Pancreas (tissue), 10 donors: Measurements from ENCODE around the gene ADCY5. TPM values are rescaled to one million over a fixed set of nuclear protein-coding genes. Genes with fewer than 3 reads are reported as not detected.
A peak's percentile ranks its signal among the peaks of the same experiment; 100 is the strongest.

Source experiments
- ATAC-seq, 4 donors: fragments of 200-7000 bp; cut with Tn5 transposase; one replicate each; pipeline versions ENCODE4 v1.8.0 to v1.9.1; 2020; ENCODE audit warnings: mild to moderate bottlenecking in 4 of 4, moderate library complexity in 4 of 4
- DNase-seq, 6 donors: peaks; one replicate each; pipeline ENCODE4 v3.0.0-alpha.2; 2020
- FAIRE-seq: peaks from 2 replicates; lab custom pipeline; 2012; peaks lifted over from hg19 to GRCh38; lab: Jason Lieb, UNC
- H3K27ac ChIP-seq, 4 donors: fragments of 200-600 bp; sonication (generic); 1 replicate in 3 of 4; 2 replicates in 1 of 4; pipeline versions ENCODE4 v1.5.0 to v1.8.0; 2020
- H3K27me3 ChIP-seq, 4 donors: fragments of 200-600 bp; one replicate each; pipeline ENCODE4 v1.8.0; 2021
- H3K36me3 ChIP-seq, 3 donors: fragments of 200-600 bp; sonication (generic) in 1 of 3; one replicate each; pipeline versions ENCODE4 v1.5.0 to v1.8.0; 2020 to 2021
- H3K4me1 ChIP-seq, 3 donors: fragments of 200-600 bp; one replicate each; pipeline ENCODE4 v1.8.0; 2021
- H3K4me3 ChIP-seq, 4 donors: fragments of 200-600 bp; sonication (generic) in 2 of 4; one replicate each; pipeline versions ENCODE4 v1.5.0 to v1.8.0; 2020 to 2021
- H3K9me3 ChIP-seq, 4 donors: fragments of 200-600 bp; one replicate each; pipeline ENCODE4 v1.8.0; 2021
- CTCF ChIP-seq, 4 donors: fragments of 200-600 bp; sonication (generic) in 3 of 4; IDR thresholded peaks; one replicate each; pipeline versions ENCODE4 v1.5.0 to v1.8.0; 2021; ENCODE audit warnings: antibody characterized with exemption in 4 of 4
- WGBS, 2 donors: extraction: QIAGEN DNeasy Blood & Tissue Kit; methylation state at CpG; one replicate each; pipeline ENCODE4 v1.1.7; 2013; 5-methylcytosine and 5-hydroxymethylcytosine counted together
- intact Hi-C, 3 donors: fragments of 100-400 bp; cut with DNase I; formaldehyde crosslinking; loops; one replicate each; pipeline versions ENCODE4 v1.11.1 to v1.14.2; 2022
- polyA plus RNA-seq, 2 donors: library from polyadenylated mRNA; stranded (reverse); fragments of 200-250 nt; gene quantifications; one replicate each; pipeline ENCODE4 v1.2.3, GENCODE V29; 2013
- total RNA-seq, 6 donors: library from RNA; stranded (reverse); fragmentation: NEBNext Ultra II Directional in 4 of 6; extraction: Animal tissue kit (Norgen Biotek cat#: 25700) in 4 of 6; gene quantifications; one replicate each; pipeline versions ENCODE4 v1.2.1 to v1.2.4, GENCODE V29; 2021 to 2023
- donor health status: healthy with polysubstance abuse.
- donor health status: DM: no; HTN: no; CAD: no; lungs with moderate emphysema.
- donor health status: DM: no; HTN: no; CAD: no.
- donor health status: control.
- donor health status: control.
- donor health status: Bipolar disorder and iron deficiency.
- donor health status: DM: yes; HTN: yes; CAD: no.
- donor health status: DM: no; HTN: no; CAD: no.
- donor health status: DM: no; HTN: no; CAD: no.
- donor health status: DM: yes; HTN: yes; CAD: no.

Gene ADCY5
- total and polyA plus RNA-seq, 8 donors = 6.0 to 13.4 (median 9.6) TPM

DNA sequence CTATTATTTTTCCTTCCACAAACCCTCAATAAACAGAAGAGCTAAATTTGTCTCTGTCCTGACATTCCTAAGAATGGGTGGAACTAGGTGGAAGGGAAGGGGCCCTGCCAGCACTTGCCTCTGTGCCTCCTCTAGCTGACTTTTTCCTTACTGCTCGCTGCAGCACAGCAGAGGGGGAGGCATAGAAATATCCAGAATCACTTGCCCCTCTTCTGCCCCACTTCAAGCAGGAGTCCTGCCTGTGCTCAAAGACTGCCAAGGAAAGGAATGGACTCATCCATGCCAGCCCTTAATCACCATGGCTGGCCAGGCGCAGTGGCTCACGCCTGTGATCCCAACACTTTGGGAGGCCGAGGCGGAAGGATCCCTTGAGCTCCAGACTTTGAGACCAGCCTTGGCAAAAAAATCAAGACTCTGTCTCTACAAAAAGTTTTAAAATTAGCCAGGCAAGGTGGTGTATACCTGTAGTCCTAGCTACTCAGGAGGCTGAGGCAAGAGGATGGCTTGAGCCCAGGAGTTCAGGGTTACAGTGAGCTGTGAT, 51.8 kb downstream of the ADCY5 start:
- ATAC-seq = peak in 1 of 4 donors; percentile 13
- no peaks in the 10 kb centered on the region for H3K27me3 ChIP-seq
- H3K4me3 ChIP-seq = no peak overlapping the region
- no peak for FAIRE-seq
- WGBS, 2 donors = 89 to 93% methylated on average over 5 of the region's 5 CpGs
- no peaks in the 10 kb centered on the region for H3K36me3 ChIP-seq
- H3K4me1 ChIP-seq = no peaks in the 10 kb centered on the region
- intact Hi-C loops = no loop called here
- H3K9me3 ChIP-seq = no peaks in the 10 kb centered on the region
- no peak for TF ChIP-seq CTCF (IDR thresholded peaks at IDR 0.05)
- no peak for DNase-seq
- H3K27ac ChIP-seq = no peak overlapping the region

GRCh38 chr3:123396171-123397049, 52.5 kb downstream of the ADCY5 start:
- ATAC-seq (peak in 3 of 4 donors; percentile 19 to 54 (median 49)), DNase-seq (no peak), FAIRE-seq (no peak)
- no peak overlapping the region for H3K4me3 ChIP-seq
- intact Hi-C loops = no loop called here
- H3K36me3 ChIP-seq = no peaks in the 10 kb centered on the region
- TF ChIP-seq CTCF (IDR thresholded peaks at IDR 0.05) = no peak
- H3K4me1 ChIP-seq = no peaks in the 10 kb centered on the region
- 67% methylated on average over 7 to 8 of the region's 8 CpGs for WGBS, 2 donors
- H3K9me3 ChIP-seq = no peaks in the 10 kb centered on the region
- H3K27ac ChIP-seq = peak overlapping the region in 1 of 4 donors; percentile 8
- no peaks in the 10 kb centered on the region for H3K27me3 ChIP-seq

GRCh38 chr3:123395235-123395634, 53.7 kb downstream of the ADCY5 start:
- Histone ChIP-seq H3K27me3 (no peaks in the 10 kb centered on the region), H3K9me3 (no peaks in the 10 kb centered on the region), H3K36me3 (no peaks in the 10 kb centered on the region), H3K4me3 (no peak overlapping the region), H3K27ac (peak overlapping the region; percentile 16 to 64 (median 26)), H3K4me1 (no peaks in the 10 kb centered on the region)
- 87 to 89% methylated on average over 5 of the region's 5 CpGs for WGBS, 2 donors
- DNase-seq (no peak), ATAC-seq (no peak), FAIRE-seq (no peak)
- no peak for TF ChIP-seq CTCF (IDR thresholded peaks at IDR 0.05)
- intact Hi-C loops = no loop called here

GRCh38 chr3:123394391-123395020, 54.4 kb downstream of the ADCY5 start:
- Histone ChIP-seq H3K9me3 (no peaks in the 10 kb centered on the region), H3K27me3 (no peaks in the 10 kb centered on the region), H3K4me3 (no peak overlapping the region), H3K36me3 (no peaks in the 10 kb centered on the region), H3K4me1 (no peaks in the 10 kb centered on the region), H3K27ac (peak overlapping the region; percentile 16 to 64 (median 26))
- no peak for DNase-seq
- TF ChIP-seq CTCF (IDR thresholded peaks at IDR 0.05) = no peak
- FAIRE-seq = no peak
- intact Hi-C loops = no loop called here
- 60 to 61% methylated on average over 5 of the region's 5 CpGs for WGBS, 2 donors
- peak in 2 of 4 donors; percentile 25 to 35 for ATAC-seq
